D721Med (cell line): Measurements from ENCODE around the gene ERCC1.

ENCODE experiments used
- DNase-seq: peaks from one replicate; pipeline ENCODE4 v3.0.0; 2011; ENCODE audit warnings: low spot score; ENCODE audit not compliant: insufficient read length
- FAIRE-seq: peaks from 2 replicates; lab custom pipeline; 2011; peaks lifted over from hg19 to GRCh38; lab: Jason Lieb, UNC
- CTCF ChIP-seq: IDR thresholded peaks from 2 replicates; pipeline ENCODE4 v1.5.1; 2012; ENCODE audit warnings: mild to moderate bottlenecking, control low read depth; ENCODE audit not compliant: insufficient read depth; ENCODE audit errors: missing control alignments

ERCC1 gene

GRCh38 chr19:45404557-45405434, 18.9 kb downstream of the ERCC1 start, which contains the start of gene PPP1R13L:
Gene PPP1R13L (minus strand): TSS chr19:45405069. CDS start chr19:45398318, 6,751 bp downstream.
- DNase-seq (peak; percentile 90), FAIRE-seq (no peak)
- no peak for TF ChIP-seq CTCF

DNA sequence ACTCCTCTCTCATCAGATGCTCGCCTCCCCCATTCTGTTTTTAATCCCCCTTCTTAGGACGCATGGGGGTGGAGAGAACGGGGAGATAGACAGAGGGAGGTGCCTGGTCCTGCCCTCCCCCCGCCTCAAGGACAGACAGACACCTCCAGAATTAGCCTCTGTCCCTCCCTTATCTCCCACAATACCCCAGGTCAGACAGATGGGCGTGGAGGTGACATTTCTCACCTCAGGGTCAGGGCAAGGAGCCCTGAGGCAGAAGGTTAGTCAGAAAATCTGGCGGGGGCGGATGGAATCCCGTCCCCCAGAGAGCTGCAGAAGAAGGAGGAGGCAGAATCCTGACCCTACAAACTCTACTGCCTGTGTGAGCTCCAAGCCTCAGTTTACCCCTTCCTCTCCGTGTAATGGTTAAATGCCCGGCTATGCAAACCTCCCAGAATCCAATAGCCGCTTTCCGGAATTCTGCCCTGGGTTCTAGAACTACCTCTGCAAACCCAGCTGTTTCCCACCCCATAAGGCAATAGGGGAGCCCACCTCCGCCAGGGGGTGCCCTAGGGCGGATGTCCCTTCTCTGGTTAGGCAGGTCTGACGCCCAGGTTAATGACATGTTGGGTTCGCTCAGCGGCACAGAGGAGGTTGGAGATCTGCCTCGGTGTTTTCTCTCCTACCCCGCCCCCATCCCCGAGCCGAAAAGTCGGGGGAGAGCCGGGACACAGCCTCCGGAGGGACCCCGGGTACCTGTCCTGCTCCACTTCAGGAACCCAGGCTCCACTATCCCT, 19.7 kb downstream of the ERCC1 start:
- DNase-seq, result no peak
- peak; percentile 43 for TF ChIP-seq CTCF
- no peak for FAIRE-seq

DNA sequence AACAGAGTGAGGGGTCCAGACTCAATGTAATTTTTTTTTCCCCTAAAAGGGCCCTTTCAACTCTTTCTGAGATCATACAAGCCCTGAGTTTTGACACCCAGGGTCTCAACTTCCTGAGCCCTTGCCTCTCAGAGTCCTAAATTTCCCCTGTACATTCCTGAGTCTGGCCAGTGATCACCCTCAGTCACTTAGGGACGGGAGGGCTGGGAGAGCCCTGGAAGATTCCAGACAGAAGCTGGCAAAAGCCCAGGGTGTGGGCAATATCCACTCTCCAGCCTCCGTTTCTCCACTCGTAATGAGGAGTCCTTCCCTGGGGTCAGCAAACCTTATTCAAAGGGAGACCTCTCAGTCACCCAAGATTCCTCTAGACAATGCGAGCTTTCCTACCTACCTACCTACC, 20.4 kb downstream of the ERCC1 start:
- TF ChIP-seq CTCF, result no peak
- DNase-seq (no peak), FAIRE-seq (no peak)

DNA sequence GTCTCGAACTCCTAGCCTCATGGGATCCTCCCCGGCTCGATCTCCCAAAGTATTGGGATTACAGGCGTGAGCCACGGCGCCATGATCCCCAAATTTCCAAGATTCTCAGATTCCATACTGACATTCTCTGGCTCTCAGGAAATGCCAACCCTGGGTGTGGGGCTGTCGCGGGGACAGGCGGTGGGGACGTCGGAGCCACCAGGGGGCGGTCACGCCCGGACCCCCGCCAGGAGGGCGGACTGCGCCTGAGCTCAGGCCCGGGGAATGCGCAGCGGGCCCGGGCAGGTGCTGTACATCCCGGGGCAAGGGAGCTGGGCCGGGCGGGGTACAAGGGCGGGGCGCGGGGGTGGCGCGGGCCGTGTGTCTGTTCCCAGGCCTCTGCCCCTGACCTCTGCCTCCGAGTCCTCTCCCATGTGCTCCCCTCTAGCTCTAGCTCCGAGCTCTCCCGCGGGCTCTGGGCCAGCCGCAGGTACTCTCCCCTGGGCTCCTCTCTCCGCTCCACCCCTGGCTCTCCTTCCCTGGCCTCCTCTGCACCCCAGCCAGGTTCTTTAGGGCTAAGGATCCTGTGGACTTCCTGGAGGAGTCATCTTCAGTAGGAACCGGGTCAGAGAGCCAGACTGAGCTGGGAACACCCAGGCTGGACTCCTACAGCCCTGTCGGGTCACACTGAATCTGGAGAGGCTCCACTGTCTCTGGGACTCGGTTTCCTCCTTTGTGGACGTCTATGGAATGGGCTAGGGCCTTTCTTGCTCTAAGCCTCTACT, 21.2 kb downstream of the ERCC1 start:
- no peak for DNase-seq
- peak; percentile 47 for TF ChIP-seq CTCF
- no peak for FAIRE-seq

- no peak for FAIRE-seq
- TF ChIP-seq CTCF, result no peak
- no peak for DNase-seq
Observed at GRCh38 chr19:45401815-45402214, 21.9 kb downstream of the ERCC1 start.

DNA sequence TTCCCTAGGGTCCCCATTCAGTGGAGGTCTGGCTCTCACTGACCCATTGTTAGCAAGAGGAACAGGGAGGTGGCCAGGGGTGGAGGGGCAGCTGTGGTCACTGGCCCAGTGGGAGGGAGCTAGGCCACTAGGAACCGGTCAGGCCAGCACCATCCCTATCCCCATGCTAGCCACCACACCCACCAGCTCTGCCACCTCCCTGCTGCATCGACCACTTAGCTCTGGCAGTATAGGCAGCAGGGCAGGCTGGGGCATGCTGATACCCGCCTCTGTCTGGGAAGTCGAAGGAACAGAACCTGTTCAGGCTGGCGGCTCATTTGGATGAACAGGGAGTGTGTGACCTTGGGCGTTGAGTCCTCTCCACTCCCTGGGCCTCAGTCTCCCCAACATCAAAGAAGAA, 23.5 kb downstream of the ERCC1 start:
- FAIRE-seq (no peak), DNase-seq (no peak)
- TF ChIP-seq CTCF, result no peak
